Activated CD4-positive, CD25-positive, alpha-beta regulatory T cell (primary cell): ENCODE data around the gene TCF7L2.

Experiments used
- DNase-seq, 4 experiments: peaks; one replicate each; lab custom pipeline; 2025; lab: John Stamatoyannopoulos, UW

TCF7L2 gene

DNA sequence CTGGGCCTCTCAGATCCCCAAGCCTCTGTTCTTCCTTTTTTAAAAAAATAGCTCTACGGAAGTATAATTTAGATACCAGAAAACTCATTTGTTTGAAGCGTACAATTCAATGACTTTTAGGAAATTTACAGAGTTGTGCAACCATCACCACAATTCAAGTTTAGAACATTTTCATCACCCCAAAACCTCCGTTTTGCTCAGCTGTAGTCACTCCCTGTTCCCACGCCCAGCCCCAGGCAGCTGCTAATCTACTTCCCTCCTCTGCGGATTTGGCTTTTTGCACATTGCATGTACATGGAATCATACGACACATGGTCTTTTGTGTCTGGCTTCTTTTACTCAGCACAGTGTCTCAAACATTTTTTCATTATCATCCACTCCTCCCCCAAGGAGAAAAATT is 229.2 kb downstream of the TCF7L2 start:
- no peak for DNase-seq

DNA sequence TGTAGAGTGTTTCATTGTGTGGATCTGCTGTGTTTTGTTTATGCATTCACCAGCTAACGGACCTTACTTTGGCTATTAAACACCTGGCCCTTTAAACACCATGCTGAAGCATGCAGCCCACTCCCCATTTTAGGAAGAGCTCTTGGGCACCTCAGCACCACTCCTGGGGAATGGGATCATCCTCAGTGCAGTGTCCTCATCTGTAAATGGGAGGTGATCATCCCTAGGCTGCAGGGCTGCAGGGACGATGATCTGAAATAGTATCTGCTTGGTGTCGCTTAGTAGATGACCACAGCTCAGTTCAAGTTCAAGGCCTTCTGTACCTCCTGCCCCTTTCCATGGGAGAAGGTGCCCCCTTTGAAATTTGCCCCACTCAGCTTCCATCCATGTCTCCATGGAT is 229.9 kb downstream of the TCF7L2 start:
- no peak for DNase-seq

DNA sequence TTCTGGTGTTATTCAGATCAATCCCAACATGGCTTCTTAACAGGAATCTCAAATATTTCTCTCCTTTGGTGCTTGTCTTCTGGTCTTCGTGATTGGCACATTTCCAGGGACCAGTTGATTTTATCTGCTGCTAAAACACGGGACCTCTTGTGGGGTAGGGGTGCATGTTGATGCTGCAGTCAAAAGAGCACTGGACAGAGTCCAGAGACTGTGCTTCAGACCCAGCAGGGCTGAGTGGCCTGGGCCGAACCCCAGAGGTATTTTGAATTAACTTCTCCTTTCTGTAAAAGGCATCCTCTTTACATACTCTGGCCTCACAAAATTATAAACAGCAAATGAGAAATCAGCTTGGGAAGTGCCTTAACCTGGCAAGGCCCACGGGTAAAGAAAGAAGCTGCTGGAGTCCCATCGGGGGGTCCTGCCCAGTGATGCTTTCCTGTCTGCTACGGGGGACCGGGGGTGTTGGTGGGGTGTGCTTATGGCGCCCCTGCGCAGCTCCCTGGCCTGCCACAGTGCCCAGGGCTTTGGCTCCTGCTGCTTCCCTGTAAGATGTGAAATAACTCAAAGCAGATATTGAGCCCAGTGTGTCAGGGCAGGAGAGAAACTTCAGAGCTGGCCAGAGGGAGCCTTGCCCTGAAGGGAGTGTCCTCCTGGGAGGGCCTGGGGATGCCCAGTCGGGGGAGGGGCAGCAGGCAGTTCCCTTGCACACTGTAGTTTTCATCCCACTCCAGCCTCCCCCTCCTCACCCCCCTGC is 230.5 kb downstream of the TCF7L2 start:
- no peak for DNase-seq

DNA sequence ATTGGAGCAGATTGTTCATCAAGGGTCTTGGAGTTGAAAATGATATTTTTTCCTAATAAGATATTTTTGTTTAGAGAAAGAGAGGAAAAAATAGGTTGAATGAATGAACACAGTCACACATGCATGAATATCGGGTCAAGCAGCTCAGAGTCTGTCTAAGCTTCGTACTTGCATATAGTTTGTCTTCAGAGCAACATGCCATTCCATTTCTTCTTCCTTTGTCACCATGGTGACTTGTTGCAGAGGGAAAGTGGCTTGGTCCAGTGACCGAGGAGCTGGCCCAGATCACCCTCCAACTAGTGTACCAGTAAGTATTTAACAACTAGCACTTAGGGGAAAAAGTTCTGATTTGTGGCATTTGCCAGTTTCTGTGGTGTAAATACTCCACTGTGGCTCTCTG is 232.1 kb downstream of the TCF7L2 start:
- DNase-seq, result no peak

DNA sequence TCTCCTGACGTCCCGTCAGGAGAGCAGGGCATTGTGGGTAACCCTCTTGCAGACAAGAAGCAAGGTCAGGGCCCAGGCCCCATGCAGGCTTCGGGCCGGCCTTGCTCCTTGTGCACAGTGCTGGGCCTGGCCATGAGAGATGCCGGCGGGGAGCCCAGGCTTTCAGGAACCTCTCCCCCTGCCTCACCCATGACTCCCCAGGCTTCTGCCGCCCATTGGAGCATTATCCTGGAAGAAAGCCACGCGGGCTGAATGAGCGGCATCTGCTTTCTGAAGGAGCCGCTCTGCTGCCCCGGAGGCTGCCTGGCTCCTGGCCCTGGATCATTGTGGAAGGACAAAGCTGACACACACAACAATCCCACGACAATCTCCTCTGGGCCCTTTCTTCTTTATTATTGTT is 233.5 kb downstream of the TCF7L2 start:
- DNase-seq, result no peak

DNA sequence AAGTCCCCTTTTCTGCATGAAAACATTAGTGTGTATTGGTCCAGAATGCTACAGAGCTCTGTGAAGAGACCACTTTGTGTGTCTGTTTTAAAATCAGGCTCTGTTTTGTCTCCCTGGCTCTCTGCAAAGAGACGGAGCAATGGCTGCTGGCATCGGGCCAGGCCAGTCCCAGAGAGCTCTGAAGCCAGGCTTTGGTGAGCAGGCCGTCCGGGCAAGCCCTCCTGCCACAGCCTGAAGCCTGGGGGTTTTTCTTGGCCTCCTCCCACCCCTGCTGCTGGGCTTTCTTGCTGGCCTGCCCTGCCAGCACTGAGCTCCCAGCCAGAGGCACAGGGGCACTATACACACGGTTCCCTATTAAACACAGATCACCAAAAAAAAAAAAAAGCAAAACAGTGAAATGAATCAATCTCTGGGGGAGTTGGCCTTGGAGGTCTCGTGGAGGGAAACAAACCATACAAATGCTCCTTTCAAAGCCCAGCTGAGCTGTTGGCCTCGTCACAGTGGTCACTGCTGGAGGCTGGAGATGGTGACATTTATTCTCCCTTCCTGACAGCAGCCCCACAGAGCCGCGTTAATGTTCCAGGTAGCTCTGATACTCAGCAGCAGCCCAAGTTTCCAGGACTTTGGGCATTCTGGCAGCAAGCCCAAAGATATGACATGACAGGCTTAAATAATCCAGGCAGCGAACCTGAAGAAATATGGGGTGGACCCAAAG is 237.2 kb downstream of the TCF7L2 start:
- DNase-seq, result no peak

DNA sequence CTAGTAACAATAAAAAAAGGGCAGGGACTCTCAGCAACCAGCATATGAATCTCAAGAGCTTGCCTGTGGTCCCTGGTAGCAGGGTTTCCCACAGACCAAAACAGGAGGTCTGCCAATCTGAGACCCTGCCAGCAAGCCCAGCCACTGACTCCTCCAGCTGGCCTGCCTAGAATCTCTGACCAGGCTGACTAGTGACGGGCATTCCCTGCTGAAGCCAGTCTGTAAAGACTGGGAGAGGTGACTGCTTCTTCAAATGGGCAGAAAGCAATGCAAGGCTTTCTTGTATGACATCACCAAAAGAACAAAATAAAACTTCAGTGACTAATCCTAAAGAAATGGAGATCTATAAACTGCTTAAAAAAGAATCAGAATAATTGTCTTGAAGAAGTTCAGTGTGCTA is 249.4 kb downstream of the TCF7L2 start:
- DNase-seq, result no peak

DNA sequence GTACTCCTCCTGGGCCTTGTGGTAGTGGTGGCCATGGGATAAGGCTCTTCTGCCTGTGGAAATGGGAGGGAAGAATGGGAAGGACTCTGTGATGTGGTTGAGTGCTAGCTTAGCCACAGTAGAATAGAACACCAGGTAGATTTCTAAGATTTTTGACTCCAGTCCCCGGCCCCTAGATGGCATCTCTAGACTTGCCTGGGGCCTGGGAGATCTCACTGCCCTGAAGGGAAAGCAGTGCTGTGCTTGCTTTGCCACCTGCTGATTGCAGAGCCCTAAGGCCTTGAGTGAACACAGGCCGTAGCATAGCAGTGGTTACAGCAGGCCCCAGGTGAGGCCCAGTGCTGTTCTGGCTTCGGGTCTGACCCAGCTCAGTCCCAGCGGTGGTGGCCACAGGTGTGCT is 252.0 kb downstream of the TCF7L2 start:
- DNase-seq, result no peak

DNA sequence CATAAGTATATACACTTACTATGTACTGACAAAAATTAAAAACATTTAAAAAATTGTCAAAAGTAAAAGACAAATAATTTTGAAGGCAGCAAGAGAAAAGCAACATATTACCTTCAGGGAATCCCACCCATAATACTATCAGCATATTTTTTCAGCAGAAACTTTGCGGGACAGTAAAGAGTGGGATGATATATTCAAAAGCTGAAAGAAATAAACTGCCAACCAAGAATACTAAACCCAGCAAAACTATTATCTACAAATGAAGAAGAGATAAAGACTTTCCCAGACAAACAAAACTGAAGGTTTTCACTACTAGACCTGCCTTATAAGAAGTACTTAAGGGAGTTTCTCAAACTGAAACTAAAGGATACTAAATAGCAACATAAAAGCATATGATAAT is 257.9 kb downstream of the TCF7L2 start:
- DNase-seq, result no peak

DNA sequence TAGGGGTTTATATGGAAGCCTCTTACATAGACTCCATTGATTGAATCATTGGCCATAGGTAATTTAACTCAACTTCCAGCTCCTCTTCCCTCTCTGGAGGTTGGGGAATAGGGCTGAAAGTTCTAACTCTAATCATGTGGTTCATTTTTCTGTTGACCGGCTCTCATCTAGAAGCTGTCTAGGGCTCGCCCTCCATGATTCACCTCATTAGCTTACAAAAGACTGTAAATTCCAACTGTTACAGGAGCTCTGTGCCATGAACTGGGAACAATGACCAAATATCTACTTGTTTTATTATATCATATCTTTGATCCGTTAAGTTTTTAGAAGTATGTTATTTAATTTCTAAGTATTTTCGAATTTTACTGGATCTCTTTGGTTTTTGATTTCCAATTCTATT is 263.0 kb downstream of the TCF7L2 start:
- no peak for DNase-seq

DNA sequence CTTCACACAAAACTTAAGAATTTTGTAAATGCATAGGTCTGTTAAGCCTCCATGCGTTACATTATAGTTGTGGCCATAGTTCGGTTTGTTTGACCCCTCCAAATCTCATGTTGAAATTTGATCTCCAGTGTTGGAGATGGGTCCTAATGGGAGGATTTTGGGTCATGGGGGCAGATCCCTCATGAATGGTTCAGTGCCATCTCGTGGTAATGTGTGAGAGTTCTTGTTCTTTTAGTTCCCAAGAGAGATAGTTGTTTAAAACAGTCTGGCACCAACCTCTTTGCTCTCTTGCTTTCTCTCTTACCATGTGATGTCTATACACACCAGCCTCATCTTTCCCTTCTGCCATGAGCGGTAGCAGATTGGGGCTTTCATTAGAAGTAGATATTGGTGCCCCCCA is 264.3 kb downstream of the TCF7L2 start:
- no peak for DNase-seq

DNA sequence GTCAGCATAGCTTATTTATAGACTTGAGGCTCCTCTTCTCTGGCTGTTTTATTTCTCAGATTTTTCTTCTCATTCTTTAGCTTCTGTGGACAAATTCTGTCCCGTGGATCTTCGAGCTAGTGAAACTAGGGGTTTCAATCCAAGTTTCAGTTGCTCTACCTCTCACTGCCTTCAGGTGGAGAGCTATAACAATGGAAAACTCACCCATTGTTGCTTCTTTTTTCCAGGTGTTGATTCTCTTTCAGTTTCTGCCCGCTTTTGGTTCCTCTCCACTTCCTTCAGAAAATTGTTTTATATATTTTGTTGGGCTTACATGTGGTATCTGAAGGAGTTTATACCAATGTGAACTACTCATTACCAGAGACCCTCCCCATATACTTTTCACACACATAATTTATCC is 266.1 kb downstream of the TCF7L2 start:
- DNase-seq, result no peak
